HepG2 (cell line): ENCODE results near the gene DAB2IP. TPM values are rescaled to one million over a fixed set of nuclear protein-coding genes. Genes with fewer than 3 reads are reported as not detected.

ENCODE experiments used
- HMGA1 ChIP-seq: sonication (generic); formaldehyde crosslinking; conservative IDR thresholded peaks from 2 replicates; pipeline ENCODE4 v1.4.0; 2020; ENCODE audit warnings: missing genetic modification reagents
- ZSCAN12 ChIP-seq: sonication (generic); formaldehyde crosslinking; IDR thresholded peaks from 2 replicates; pipeline ENCODE4 v1.9.0; 2021; ENCODE audit warnings: mild to moderate bottlenecking, missing genetic modification reagents
- polyA plus RNA-seq, 8 experiments: library from polyadenylated mRNA; depleted of rRNA in 3 of 8; stranded (reverse) in 7 of 8; unstranded in 1 of 8; fragments of >200 nt; fragmentation: Illumina TruSeq in 4 of 8; extraction: Trizol in 4 of 8; gene quantifications; 2 replicates each; pipeline versions ENCODE4 v1.2.1 to v1.2.3, GENCODE V29; 2011 to 2016; ENCODE audit warnings: low read depth in 4 of 8, missing spikeins in 1 of 8, mixed read lengths in 1 of 8; ENCODE audit not compliant: insufficient read depth in 1 of 8
- total RNA-seq, 5 experiments: library from RNA; depleted of rRNA; stranded (reverse); fragments of >200 nt; fragmentation: Illumina TruSeq; extraction: Trizol; gene quantifications; 2 replicates each; pipeline ENCODE4 v1.2.3, GENCODE V29; 2016; ENCODE audit warnings: low read depth in 1 of 5
- TF ChIP-seq, protein P1 (sequence below), 2 experiments: fragments of 450-650 bp in 1 of 2; sonication (generic) in 1 of 2; formaldehyde crosslinking in 1 of 2; IDR thresholded peaks; 2 replicates each; pipeline versions ENCODE4 v1.6.1 to v1.8.0; 2016 to 2022; ENCODE audit warnings: antibody characterized with exemption in 1 of 2, mild to moderate bottlenecking in 1 of 2, missing genetic modification reagents in 1 of 2
- TF ChIP-seq, protein P2 (sequence below): sonication (generic); formaldehyde crosslinking; IDR thresholded peaks from 2 replicates; pipeline ENCODE4 v1.5.0; 2020; ENCODE audit warnings: mild to moderate bottlenecking, low read depth, missing genetic modification reagents, borderline replicate concordance

Gene DAB2IP
- total and polyA plus RNA-seq, 2 of the 13 experiments (the other 11 are each of a cell fraction or from before 2014, with no cell fraction given) = 25.3 to 37.9 TPM

DNA sequence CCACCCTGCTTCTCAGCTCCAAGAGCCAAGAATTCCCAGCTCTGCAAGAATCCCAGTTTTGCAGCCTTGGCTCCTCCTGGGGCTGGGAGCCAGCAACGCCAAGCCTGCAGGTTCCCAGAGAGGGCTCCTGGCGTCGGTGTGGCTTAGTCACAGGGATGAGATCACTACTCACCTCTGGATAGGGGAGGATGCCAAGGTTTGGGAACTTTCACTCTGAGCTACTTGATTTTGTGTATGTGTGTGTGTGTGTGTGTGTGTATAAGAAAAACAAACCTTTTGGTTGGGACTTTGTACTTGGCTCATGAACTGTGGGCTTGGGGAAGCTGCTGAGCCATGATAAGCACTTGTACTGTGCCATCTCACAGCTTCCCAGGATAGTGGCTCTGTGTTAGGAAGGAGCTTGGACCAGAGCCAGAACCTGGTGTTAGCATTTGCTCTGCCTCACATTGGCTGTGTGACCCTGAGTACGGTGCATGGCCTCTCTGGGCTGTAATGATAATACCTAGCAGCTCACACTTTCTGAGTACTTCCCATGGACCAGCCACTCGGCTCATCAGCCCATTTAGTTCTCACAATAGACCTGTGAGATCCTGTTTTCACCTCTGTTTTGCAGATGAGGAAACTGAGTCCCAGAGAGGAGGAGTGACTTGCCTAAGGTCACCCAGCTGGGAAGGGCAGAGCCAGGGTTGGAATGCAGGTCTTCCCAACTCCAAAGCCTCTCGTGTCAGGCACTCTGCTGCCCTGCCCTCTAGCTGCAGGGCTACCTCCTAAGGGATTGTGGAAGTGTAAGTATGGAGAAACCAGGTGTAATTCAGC is 41.4 kb upstream of the DAB2IP start (continued):
- TF ChIP-seq, protein P1, sequence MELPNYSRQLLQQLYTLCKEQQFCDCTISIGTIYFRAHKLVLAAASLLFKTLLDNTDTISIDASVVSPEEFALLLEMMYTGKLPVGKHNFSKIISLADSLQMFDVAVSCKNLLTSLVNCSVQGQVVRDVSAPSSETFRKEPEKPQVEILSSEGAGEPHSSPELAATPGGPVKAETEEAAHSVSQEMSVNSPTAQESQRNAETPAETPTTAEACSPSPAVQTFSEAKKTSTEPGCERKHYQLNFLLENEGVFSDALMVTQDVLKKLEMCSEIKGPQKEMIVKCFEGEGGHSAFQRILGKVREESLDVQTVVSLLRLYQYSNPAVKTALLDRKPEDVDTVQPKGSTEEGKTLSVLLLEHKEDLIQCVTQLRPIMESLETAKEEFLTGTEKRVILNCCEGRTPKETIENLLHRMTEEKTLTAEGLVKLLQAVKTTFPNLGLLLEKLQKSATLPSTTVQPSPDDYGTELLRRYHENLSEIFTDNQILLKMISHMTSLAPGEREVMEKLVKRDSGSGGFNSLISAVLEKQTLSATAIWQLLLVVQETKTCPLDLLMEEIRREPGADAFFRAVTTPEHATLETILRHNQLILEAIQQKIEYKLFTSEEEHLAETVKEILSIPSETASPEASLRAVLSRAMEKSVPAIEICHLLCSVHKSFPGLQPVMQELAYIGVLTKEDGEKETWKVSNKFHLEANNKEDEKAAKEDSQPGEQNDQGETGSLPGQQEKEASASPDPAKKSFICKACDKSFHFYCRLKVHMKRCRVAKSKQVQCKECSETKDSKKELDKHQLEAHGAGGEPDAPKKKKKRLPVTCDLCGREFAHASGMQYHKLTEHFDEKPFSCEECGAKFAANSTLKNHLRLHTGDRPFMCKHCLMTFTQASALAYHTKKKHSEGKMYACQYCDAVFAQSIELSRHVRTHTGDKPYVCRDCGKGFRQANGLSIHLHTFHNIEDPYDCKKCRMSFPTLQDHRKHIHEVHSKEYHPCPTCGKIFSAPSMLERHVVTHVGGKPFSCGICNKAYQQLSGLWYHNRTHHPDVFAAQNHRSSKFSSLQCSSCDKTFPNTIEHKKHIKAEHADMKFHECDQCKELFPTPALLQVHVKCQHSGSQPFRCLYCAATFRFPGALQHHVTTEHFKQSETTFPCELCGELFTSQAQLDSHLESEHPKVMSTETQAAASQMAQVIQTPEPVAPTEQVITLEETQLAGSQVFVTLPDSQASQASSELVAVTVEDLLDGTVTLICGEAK (IDR thresholded peaks at IDR 0.05) = no peak
- TF ChIP-seq, protein P1 (CRISPR knock-in tag; IDR thresholded peaks at IDR 0.05) = no peak
- TF ChIP-seq ZSCAN12 (CRISPR knock-in tag) (no peak), HMGA1 (CRISPR knock-in tag) (no peak)
- TF ChIP-seq, protein P2, sequence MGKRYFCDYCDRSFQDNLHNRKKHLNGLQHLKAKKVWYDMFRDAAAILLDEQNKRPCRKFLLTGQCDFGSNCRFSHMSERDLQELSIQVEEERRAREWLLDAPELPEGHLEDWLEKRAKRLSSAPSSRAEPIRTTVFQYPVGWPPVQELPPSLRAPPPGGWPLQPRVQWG (CRISPR knock-in tag) = no peak
- TF ChIP-seq, all 625 proteins: peak for 95
